ENCODE data around the gene CHCHD3.
A peak's percentile ranks its signal among the peaks of the same experiment; 100 is the strongest.

Gene CHCHD3

DNA sequence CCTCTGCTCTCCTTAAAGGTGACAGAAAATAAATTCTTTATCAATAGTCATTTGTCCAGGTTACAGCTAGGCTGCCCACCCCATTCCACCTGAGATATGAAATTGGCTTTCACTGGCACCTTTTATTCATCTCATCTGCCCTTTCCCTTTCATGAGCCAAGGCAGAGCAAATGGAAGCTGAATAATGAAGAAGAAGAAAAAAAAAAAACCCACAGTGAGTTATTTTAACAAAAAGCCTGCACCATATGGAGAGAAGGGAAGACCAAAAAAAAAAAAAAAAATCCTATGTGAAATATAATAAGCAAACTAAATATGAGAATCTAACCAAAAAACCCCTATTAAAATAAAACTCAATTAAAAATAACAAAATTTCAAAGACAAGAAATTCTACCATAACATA, 59.2 kb downstream of the CHCHD3 start:
- no peak for DNase-seq
- in situ Hi-C loops (cut with HindIII; ENCODE audit: low pct_ligation_motif_present, low pct_unique_long_range_greater_than_20kb, low sequenced_read_pairs), result no loop called here

DNA sequence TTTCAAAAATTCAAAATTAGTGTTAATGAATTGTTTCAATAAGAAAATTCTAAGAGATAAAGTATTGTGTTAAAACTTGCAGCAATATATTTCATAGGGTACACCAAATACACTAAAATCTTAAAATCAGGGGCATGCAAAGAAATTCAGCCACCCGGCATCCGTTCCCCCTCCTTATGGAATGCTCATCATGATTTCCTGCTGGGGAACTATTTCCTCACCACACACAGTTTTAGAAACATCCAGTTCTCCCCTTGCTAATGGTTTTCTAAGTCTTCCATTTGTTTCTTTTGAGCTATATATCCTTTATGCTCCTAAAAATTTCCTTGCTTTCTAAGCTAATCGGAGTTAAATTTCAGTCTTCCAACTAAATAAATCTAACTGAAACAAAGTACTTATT, 60.7 kb downstream of the CHCHD3 start:
- in situ Hi-C loops (cut with HindIII; ENCODE audit: low pct_ligation_motif_present, low pct_unique_long_range_greater_than_20kb, low sequenced_read_pairs), result no loop called here
- no peak for DNase-seq

DNA sequence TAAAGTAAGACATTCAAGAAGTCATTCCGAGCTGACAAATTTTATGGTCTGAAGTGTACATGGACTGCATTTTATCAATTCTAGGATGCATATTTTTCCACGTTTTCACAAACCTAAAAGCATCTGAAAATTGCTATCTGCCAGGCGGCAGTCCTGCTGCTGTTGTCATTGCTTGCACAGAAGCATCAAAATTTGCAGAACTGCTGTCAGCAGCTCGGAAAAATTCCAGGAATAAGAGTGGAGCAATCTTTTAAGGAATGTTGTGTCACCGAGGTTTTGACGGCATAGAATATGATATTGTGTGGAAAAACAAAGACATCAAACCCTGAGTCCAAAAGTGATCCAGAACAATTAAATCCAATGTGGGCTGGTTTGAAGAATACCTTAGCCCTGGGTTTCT, 61.4 kb downstream of the CHCHD3 start:
- in situ Hi-C loops (cut with HindIII; ENCODE audit: low pct_ligation_motif_present, low pct_unique_long_range_greater_than_20kb, low sequenced_read_pairs), result no loop called here
- no peak for DNase-seq

DNA sequence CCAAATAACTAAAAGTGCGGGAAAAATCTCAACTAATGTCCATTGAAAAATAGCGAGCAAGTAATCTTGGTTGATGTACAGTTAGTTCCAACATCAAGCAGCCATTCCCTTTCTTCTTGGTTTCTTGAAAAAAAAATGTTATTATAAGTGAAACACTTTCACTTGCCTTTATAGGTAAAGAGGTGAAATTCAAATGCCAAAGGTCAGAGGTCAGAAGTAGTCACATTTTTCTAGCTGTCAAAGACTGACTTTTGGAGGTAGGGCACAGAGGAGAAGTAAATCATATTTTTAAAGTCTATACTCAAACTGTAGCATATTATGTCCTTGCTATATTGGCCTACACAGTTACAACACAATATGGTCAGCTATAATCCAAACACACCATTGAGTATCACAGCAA, 62.3 kb downstream of the CHCHD3 start:
- DNase-seq, result no peak
- in situ Hi-C loops (cut with HindIII; ENCODE audit: low pct_ligation_motif_present, low pct_unique_long_range_greater_than_20kb, low sequenced_read_pairs), result no loop called here

DNA sequence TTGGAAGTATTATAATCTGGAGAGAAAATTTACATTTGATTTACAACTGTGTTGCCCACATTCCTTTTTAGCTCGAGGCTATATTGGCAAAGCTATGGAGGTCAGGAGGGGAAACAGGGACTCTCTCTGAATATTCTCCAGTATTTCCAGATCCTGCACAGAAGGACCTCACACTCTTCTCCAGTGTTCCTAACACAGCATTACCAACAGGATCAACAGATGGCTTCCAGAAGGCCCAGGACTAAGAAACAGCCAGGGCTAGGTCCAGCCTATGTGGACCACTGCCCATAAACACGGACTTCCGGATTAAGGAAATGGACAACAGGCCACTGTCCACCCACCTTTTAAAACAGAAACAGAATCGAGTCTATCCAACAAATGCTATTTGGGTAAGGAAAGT, 65.3 kb downstream of the CHCHD3 start:
- in situ Hi-C loops (cut with HindIII; ENCODE audit: low pct_ligation_motif_present, low pct_unique_long_range_greater_than_20kb, low sequenced_read_pairs), result no loop called here
- no peak for DNase-seq

DNA sequence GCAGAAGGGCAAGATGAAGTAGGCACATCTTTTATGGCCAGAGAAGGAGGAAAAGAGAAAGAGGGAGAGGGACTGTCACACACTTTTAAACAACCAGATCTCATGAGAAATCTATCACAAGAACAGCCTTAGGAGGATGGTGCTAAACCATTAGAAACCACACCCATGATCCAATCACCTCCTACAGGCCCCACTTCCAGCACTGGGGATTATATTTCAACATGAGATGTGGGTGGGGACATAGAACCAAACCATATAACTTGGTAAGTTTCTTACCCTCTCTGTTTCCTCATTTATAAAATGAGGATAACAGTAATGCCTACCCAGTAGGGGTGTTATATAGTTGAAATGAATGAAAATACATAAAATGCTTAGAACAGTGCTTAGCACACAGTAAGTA, 66.0 kb downstream of the CHCHD3 start:
- in situ Hi-C loops (cut with HindIII; ENCODE audit: low pct_ligation_motif_present, low pct_unique_long_range_greater_than_20kb, low sequenced_read_pairs), result no loop called here

DNA sequence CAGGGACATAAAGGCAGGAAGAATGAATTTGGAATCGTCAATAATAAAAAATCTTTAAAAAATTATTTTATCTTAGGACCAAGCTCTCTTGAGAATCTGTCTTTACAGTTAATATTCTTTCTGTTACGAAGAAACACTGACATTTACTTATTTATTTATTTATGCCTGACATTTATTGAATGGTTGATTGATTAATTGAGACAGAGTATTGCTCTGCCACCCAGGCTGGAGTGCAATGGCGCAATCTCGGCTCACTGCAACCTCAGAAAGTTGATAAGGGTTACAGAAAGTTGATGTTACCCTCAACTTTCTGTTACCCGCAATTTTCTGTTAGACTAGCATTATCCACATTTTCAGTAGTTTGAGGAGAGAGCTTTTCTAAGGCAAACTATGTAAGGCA, 70.1 kb downstream of the CHCHD3 start:
- in situ Hi-C loops (cut with HindIII; ENCODE audit: low pct_ligation_motif_present, low pct_unique_long_range_greater_than_20kb, low sequenced_read_pairs), result no loop called here

More for the DNA sequence above, 66.0 kb downstream of the CHCHD3 start:
- no peak for DNase-seq

DNA sequence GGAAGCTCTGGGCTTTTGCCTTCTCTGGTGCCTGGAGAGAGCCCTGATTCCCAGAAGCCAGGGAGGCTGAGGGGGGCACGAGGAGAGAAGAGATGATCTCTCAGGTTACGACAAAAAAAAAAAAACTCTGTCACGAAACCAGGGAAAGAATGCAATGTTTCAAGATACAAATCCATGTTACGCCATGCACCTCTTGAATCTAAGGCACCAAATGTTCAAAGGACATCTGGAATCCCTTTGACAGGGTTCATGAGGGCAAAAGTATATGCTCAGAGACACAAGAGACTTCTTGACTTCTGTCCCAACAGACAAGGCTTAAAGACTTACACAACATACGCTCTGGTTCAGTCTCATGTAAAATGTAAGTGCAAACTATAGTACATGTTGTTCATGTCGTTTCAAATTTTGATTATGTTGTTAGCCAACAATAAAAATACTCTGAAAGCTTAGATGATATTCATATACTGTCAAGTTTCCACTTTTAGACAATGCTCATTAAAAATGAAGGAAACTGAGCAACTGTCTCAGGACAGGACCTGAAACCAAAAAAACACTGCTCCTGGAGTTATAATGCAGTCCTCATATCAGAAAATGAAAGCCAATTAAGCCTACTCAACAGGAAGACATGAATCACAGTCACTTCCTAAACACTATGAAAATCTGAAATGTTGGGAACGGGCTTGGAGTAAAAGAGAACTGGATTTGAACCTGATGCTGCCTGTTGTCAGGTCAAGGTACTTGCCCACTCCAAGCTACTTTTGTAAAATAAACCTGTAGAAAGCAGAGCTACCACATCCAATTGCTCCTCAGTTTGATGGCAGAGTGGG, 72.3 kb downstream of the CHCHD3 start:
- in situ Hi-C loops (cut with HindIII; ENCODE audit: low pct_ligation_motif_present, low pct_unique_long_range_greater_than_20kb, low sequenced_read_pairs), result no loop called here
- DNase-seq, result no peak

More for the DNA sequence above, 70.1 kb downstream of the CHCHD3 start:
- DNase-seq, result no peak

DNA sequence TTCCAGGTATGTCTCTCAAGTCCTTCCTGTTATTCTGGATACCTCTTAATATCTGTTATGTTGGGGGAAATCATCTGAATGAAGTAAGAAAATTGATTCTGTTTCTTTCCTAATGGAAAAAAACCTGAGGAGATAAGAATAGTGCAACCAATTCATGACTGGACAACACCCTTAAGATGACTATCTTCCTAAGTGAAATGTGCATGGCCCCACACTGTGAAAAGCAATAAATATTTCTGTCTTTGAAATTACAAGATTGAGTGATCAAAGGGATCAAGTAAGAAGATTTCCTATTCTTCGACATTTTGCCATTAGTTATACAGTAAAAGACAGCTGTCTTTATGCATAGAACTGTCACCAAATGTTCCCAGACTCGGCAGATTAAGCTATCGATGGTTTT, 73.9 kb downstream of the CHCHD3 start:
- in situ Hi-C loops (cut with HindIII; ENCODE audit: low pct_ligation_motif_present, low pct_unique_long_range_greater_than_20kb, low sequenced_read_pairs), result no loop called here
- no peak for DNase-seq

DNA sequence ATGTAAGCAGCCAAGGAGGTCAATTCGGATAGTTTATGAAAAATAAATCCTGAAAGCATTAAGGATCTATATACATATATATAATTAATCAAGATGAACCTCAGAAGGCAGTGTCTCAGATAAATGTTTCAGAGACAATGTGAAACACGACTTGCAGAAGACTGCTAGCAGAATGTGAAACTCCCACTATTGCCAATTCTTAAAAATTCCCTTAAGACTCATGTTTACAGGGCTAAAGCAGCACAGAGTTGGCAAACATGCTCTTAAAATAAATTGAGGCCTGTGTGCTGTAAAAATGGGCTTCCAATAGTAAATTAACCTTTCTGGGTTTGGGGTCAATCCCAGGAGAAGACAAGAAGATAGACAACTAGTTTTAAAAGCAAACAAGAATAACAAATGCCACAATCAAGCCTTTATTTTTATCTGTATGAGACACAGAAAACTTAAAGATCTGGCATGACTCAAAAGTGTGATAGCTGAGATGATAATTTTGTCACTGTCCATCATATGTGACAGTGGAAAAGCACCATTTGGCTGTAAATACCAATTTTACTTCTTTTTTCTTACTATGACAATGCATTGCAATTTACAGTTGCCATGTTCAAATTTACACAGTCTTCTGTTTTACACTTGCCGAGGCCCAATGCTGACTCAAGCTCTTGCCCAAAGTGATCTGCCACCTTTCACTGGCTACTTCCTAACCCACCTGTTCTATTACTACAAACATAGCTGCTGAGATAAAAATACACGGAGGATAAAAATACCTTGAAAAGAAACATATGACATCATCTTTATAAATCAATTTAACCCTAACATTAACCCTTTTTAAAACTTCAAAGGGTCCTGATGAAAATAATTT, 78.6 kb downstream of the CHCHD3 start:
- no peak for DNase-seq
- in situ Hi-C loops (cut with HindIII; ENCODE audit: low pct_ligation_motif_present, low pct_unique_long_range_greater_than_20kb, low sequenced_read_pairs), result no loop called here

DNA sequence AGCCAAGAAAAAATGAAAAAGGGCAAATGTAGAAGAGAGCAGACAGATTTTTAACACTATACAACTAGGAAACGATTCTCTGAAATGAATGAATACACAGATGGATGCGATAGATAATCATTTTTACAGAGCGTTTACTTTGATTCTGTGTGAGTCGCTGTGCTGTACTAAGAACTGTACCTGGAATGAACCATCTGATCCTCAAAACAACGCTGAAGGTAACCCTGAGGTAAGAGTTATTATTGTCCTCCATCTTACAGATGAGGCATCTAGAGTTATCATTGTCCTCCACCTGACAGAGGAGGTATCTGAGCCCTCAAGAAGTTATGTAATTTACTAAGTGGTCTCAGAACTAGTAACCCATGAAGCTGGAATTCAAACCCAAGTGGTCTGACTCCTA, 80.2 kb downstream of the CHCHD3 start:
- DNase-seq, result no peak
- in situ Hi-C loops (cut with HindIII; ENCODE audit: low pct_ligation_motif_present, low pct_unique_long_range_greater_than_20kb, low sequenced_read_pairs), result no loop called here

DNA sequence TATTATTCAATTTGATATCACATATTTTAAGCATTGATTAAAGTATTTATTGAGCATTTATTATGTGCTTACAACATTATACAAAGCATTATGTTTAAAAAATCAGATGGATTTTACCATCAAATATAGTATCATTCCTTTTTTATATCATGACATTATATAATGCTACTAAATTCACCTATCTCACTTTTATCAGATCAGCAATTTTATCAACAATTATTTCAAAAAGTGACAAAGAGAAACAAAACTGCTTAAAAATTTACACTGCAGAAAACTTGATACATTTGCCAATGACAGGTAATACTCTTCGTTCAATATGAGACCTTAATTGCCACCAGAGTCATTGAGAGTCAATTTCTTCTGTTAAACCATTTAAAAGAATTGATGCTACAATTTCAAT, 82.0 kb downstream of the CHCHD3 start:
- no peak for DNase-seq
- in situ Hi-C loops (cut with HindIII; ENCODE audit: low pct_ligation_motif_present, low pct_unique_long_range_greater_than_20kb, low sequenced_read_pairs), result no loop called here

DNA sequence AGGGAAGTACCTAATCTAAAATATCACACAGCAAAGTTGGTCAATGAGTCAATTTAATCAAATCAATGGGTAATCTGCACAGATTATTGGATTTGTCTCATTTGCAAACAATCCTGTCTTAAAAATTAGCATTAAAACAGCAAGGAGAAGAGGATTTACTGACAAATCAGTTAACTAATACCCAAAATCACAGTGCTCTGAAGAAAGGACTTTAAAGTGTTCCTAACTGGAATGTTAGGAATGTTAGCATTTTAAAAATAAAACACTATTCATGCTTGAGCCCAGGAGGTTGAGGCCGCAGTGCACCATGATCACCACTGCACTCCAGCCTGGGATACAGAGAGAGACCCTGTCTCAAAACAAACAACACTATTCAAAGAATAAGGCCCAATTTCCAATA, 83.1 kb downstream of the CHCHD3 start:
- in situ Hi-C loops (cut with HindIII; ENCODE audit: low pct_ligation_motif_present, low pct_unique_long_range_greater_than_20kb, low sequenced_read_pairs), result no loop called here
- peak; percentile 25 for DNase-seq

DNA sequence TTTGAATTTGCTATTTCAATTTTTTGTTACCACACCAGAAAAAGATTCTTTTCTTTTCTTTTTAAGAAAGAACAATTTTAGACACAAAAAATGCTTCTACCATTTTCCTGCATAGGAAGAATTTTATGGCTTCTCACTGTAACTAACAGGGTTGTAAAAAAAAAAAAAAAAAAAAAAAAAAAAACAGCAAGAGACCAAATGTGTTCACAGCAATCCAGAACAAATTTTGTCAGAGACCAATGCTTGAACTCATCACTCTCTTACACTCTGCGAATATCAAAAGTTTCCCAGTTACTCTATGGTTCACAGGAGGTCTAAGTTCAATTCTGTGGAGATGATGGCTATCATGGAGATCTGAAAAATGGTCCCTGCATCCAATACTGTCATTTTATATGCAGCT, 84.4 kb downstream of the CHCHD3 start:
- no peak for DNase-seq
- in situ Hi-C loops (cut with HindIII; ENCODE audit: low pct_ligation_motif_present, low pct_unique_long_range_greater_than_20kb, low sequenced_read_pairs), result no loop called here

DNA sequence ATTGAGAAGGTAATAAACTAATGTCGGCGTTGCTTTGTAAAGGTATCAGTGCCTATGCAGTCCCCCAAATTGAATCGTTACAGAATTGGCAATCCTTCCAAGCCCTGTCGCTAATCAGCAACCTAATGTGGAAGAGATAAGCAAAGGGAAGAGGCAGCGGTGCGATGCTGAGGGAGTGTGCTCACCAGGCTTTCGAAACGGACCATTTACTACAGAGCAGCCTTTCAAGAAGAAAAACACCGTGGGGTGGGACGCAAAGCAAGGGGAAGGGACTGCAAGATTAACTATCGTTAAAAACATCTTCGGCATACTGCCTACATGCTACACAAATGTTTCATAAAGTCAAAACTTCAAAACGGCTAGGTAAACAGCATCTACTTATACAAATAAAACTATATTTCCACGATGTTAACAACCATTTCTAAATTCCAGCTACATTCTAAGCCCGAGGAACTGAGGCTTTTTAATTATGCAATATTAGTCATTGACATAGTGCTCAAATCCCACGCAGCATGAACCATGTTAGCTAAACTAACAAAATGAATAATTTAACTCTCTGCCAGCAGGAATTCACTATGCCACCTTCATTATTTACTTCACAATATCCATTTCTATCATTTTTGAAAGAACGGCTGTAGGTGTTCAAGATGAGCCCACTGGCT, 85.2 kb downstream of the CHCHD3 start:
- DNase-seq, result no peak
- in situ Hi-C loops (cut with HindIII; ENCODE audit: low pct_ligation_motif_present, low pct_unique_long_range_greater_than_20kb, low sequenced_read_pairs), result no loop called here

DNA sequence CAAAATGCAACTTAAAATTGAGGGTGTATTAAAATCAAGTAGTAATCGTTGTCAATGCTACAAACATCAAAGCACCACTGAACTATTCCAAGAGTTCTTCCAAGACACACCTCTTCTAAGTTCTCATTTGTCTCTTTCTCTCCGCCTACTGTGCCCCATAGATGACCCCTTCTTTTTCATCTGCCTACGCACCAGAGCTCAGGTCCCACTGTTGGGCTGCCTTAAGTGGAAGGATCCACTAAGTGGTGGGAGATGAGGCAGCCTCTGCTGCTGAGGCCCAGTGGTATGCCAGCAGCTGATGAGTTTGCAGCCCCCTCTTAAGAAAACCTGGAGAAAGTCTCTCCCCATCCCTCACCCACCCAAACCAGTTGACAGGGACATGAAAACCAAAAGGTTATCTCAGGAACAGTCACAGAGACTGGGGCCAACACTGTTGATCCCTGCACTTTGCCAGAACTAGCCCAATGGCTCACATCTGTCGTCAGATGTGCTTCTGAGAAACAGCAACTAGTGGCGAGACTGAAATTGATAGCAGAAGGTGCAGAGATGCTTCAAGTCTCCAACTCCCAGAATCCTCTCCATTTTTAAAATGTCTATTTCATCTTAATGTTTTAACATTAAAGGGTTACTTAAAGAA, 88.4 kb downstream of the CHCHD3 start:
- no peak for DNase-seq
- in situ Hi-C loops (cut with HindIII; ENCODE audit: low pct_ligation_motif_present, low pct_unique_long_range_greater_than_20kb, low sequenced_read_pairs), result no loop called here

DNA sequence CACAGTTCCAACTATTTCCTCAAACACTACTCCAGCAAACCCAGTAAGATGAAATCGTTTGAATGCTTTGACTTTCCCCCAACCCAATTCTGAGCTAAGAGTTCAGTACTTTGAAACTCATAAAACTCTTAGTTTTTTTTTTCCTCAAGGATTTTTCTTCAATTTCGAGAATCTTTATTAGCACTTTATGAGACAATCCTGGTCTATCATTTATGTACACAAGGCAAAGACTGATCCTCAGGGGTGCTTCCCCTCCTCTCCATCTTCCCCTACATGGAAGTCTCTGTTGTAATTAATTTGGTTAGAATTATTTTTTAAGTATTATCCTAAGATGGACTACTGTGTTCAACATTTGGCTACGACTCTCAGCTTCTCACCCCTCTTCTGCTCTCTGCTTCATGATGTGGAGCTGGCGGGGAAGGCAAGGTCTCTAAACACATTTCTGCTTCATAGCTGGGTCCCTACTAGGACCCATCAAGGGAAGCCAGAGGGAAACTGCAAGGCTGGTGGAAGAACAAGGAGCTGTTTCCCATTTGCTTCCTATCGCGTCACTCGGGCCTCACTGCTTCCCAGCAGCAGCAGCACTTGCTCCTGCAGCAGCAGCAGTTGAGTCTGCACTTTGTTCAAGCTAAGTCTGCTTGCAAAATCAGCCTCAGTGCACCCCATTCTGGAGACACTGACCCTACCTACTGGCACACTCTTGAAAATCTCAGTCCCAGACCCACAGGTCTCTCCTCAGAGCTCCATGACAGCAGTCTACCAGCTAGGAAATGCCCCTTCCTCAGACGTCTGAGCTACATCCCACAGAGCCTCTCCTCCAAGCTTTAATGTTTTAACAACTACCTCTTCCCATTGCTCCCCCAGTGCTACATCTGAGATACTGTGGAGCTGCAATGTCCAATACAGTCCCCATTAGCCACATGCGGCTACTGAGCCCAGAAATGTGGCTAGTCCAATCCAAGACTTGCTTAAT, 90.0 kb downstream of the CHCHD3 start:
- in situ Hi-C loops (cut with HindIII; ENCODE audit: low pct_ligation_motif_present, low pct_unique_long_range_greater_than_20kb, low sequenced_read_pairs), result no loop called here
- no peak for DNase-seq

DNA sequence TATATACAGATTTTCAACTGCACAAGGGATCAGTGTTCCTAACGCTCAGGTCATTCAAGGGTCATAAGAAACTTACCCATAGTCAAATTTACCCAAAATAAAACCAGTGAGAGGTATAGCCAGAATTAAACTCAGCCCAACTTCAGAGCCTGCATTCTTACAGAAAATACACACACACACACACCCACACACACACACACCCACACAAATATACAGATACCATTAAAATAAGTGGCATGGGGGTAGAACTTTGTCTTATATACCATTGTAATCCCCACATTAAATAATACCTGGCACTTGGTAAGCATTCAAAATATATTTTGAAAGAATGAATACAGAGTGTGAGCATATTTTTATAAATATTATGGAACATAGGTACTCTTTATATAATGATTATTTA, 93.8 kb downstream of the CHCHD3 start:
- in situ Hi-C loops (cut with HindIII; ENCODE audit: low pct_ligation_motif_present, low pct_unique_long_range_greater_than_20kb, low sequenced_read_pairs), result no loop called here
- DNase-seq, result no peak
